Activated T-helper 1 cell treated with Interleukin-2 at 50 U/mL for 16 hours (primary cell): Measurements from ENCODE around the gene MYMX.

Experiments used
- DNase-seq: peaks from one replicate; pipeline ENCODE4 v3.0.0-alpha.2; 2020; ENCODE audit warnings: low read depth

The MYMX gene

DNA sequence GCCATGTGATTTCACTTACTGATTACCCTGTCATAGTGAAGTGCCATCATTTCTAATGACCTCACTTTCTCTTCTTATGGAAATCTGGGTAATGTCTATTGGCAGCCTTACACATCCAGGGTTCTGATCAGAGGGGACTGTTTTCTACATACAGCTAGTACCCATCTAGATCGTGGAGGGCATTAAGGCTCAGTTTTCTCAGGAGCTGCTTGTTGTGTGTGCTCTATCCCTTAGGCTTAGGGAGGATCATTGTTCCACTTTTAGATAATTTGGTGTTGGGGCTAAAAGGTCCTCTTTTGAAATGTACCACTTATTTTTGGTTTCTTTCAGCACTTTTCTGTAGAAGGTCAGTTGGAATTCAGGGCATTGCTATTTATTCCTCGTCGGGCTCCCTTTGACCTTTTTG is 34.0 kb downstream of the MYMX start:
- no peak for DNase-seq

DNA sequence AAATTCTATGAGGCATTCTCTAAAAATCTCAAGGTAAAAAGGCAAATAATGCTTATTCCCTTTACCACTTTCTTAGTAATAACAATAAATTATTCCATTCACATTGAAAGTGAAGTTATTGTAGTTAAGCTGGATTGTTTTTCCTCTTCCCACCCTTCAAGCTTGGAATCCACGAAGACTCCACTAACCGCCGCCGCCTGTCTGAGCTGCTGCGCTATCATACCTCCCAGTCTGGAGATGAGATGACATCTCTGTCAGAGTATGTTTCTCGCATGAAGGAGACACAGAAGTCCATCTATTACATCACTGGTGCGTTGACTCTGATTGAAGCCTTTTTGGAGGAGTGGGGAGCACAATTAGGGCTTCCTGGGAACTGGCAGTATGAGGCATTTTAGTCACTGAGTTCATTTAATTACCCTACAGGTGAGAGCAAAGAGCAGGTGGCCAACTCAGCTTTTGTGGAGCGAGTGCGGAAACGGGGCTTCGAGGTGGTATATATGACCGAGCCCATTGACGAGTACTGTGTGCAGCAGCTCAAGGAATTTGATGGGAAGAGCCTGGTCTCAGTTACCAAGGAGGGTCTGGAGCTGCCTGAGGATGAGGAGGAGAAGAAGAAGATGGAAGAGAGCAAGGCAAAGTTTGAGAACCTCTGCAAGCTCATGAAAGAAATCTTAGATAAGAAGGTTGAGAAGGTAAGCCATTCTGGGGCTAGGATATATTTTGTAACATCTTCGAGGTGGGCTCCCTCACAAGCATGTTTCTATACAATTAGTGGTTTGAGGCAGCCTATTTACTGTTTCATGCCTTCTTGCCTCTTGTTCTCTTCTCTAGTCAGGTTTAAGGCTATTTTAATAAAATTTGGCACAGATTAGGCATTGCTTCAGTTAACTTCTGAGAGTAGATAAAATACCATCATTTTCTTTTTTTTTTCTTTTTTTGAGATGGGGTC is 35.1 kb downstream of the MYMX start:
- no peak for DNase-seq

DNA sequence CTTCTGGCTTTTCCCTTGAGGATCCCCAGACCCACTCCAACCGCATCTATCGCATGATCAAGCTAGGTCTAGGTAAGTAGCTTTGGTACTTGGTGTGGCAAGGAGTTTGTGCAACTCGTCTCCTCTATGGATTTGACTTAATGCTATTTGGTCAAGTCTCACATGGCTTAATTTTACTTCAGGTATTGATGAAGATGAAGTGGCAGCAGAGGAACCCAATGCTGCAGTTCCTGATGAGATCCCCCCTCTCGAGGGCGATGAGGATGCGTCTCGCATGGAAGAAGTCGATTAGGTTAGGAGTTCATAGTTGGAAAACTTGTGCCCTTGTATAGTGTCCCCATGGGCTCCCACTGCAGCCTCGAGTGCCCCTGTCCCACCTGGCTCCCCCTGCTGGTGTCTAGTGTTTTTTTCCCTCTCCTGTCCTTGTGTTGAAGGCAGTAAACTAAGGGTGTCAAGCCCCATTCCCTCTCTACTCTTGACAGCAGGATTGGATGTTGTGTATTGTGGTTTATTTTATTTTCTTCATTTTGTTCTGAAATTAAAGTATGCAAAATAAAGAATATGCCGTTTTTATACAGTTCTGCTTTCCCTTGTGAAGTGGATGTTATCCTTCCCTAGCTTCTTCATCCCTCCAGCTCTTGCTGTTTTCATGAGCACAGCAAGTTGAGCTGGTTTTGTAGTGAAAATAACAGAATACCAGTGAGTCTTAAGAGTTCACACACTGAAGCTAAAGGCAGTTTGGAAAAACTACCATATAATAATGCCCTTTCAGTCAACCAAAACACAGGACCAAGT is 36.8 kb downstream of the MYMX start:
- no peak for DNase-seq

DNA sequence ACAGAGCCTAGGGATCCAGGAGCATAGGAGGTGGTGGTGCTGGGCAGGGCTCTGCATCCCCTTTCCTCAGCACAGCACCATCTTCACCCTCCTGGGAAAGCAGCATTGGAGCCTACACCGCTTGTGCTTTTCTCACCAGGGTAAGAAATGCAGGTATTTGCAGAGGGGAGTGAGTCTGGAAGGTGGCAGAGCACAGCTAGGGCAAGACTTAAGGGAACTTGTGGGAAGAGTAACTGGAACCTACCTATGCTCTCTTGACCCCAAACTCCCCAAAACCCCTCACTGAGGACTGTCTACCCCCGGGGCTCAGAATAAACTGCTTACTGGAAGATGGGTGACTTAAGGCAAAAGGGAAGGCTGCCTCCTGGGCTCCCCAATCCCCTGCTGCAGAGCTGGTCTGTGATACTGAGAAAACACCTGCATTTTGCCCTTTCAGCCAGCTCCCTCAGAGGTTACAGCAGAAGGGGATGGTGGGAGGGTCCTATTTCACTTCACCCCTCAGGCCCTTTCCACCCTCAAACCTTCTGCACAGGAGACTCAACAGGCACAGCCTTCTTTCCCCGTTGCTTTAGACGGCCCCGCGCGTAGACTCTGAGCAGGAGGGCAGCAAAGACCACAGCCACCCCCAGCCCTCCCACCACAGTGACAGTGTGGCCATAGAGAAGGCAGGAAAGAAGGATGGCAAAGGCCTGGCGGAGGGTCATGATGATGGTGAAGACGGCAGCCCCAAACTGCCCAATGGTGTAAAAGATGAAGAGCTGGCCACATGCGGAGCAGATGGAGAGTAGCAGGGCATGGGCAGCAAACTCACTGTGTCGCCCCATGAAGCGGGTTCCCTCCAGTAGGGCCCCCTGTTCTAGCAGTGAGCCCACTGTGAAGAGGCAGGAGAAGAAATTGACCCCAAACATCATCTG is 37.7 kb downstream of the MYMX start:
- no peak for DNase-seq

DNA sequence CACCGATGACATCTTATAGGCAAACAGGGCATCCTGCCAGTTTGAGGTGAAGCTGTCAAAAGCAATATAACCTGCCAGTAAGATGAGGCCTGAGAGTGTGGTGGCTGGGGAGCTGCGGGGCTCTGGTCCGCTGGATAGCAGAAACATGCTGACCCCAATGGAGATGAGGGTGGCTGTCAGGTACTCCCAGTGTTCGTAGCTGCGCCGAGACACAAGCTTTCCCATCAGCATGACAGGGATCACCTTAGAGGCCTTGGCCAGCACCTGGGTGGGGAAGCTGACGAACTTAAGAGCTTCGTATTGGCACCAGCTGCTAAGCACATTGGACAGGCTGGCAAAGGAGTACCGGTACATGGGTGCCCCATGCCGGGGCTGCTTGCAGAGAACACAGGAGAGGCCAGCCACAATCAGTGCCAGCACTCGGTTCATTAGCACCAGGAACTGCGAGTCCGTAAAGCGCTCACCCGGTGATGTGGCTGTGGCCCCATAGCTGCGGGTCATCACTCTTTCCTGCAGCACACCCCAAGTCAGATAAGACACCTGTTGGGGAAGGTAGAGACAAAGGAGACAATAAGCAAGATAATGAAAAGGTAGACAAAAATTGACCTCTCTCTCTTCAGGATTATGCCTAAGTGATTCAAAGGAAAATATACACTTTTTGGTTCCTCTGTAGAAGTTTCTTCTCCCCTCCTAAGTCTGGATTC is 38.5 kb downstream of the MYMX start:
- DNase-seq = no peak

DNA sequence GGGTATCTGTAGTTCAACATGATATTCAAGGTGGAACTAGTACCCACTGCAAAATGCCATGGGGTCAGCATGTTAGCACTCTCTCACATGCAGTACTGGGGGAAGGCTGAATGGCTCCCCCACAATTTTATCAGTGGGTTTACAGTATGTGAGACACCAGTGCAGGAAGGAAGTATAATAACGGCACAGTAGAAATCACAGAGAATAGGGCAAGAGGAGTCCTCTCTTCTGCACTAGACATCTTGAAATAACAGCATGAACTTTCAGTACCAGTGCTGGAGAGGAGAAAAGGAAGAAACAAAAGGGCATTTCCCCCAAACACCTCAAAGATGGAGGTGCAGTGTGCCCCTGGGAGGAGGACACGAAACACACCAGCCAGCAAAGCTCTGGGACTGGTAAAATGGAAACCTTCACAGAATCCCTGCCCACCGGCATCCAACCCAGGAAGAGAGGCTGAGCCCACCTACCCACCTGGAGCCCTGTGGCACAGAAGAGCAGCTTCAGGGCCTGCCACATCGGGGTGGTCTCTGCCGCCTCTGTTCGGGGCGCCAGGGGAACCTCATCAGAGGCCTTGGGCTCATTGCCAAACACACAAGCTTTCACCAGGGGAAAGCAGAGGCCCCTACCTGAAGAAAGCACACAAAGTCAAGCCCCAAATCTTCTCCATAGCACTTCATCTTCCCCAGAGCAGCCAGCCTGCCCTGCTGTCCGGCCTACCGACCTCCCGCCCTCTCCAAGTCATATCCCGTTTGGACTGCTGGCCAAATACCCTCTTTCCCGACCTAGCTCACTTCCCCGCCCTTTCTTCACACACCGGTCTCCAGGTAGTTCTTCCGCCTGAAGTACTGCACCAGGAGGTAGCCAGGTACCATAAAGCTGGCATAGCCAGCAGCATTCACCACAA is 39.4 kb downstream of the MYMX start:
- DNase-seq = no peak

DNA sequence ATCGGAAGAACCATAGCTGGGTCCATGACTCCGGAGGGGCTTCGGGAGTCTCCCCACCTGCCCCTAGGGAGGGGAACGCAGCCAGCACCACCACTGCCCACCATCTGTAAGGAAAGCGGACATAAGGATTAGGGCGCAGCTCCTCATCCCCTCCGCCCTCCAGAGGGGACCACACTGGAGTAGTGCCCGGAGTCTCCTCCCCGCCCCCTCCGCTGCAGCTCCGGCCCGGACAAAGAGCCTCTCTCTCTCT is 40.0 kb downstream of the MYMX start:
- no peak for DNase-seq

DNA sequence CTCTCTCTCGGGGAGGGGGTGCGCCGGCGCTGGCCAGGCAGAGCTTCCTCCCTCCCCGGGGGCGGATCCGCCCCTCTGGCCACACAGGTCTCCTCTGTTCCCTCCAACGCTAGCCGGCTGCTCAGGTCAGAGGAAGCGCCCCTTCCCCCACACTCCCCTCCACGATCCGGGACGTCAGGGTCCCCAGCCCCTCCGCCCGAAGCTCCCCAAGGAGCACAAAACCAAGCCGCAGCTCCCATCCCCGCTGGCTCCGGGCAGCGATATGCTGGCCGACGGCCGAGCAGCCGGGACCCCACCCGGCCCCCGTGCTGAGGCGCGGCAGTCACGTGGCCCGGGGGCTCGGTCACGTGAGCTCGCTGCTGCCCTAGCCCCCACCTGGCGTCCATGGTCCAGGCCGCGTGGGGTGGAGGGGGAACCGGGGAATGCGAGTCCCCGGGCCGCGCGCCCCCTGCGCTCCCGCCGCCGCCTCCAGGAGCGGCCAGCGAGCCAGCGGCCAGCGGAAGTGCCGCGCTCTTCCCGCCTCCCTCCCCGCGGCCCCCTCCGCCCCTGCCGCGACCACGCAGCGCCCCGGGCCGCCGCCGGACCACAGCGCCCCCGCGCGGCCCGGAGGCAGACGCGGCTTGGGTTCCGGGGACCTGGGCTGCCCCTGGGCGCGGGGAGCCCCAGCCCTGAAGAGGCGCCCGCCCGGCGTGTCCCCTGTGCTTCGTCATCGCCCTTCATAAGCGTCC is 40.5 kb downstream of the MYMX start, which contains the start of gene SLC35B2:
Gene SLC35B2 (minus strand): TSS at position 504 of the 728 bp plus-strand sequence. CDS start 118 bp downstream, at position 386.
- DNase-seq = peak; percentile 60

DNA sequence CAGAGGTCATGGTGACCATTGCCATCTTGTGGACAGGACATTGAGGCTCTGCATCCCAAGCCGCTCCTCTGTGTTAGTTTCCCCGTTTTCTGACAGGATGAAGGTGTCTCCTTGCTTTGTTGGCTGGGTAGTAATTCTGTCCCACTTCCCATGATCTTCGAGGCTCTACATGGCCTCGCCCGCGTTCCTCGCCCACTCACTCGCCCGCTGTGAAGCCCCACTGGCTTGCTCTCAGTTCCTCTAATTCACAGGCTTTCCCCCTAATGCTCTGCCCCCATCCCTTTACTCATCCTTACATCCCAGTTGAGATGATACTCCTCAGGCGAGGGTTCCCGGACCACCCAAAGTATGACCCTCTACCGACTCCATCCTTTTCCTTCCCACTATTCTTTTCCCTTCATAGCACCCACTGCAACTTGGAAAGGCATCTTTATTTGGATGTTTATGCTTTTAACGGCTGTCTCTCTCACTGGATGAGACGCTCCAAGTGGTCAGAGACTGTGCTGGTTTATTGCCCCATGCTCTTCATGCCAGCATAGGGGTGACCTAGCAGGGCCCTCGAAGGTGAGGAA is 41.1 kb downstream of the MYMX start:
- DNase-seq = no peak

DNA sequence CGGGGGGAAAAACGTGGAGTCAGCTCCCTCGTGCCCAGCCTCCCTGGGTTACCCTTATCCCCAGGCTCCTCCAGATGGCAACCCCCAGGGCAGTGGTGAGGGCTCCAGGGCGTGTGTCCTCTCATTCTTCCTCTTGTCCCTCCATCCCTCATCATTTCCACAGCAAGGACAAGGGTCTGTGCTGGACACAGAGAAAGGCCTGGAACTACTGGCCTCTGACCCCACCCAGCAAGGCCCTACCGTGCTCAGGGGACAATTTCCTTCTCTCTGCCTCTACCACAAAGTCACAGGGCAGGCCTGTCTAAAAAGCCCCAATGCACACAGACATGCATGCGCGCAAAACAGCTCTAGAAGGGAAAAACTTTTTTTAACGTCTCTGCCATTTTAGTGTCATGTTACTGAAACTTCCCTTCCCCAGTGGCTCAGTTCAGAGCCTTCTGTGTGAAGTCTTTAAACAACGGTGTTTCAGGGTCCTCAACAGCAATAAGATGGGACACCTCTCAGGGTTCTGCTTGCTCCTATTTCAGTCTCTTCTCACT is 41.7 kb downstream of the MYMX start:
- DNase-seq = no peak

DNA sequence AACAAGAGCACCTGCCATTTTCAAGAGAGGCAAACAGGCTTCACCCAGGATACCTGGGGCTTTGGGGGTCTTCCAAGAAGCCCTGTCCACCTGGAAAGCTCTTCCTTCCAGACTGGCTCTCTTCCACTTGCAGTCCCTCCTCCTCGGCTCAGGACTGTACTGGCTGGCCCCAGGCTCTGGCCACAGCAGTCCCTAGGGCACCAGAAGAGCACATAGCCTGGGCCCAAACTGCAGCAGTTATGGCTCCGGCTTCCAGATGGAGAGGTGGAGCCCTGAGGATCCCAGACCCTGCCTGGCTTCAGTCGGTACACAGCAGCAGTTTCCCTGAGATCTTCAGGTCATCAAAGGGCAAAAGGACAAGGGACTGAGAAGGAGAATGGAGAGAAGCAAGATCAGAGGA is 42.2 kb downstream of the MYMX start:
- no peak for DNase-seq

DNA sequence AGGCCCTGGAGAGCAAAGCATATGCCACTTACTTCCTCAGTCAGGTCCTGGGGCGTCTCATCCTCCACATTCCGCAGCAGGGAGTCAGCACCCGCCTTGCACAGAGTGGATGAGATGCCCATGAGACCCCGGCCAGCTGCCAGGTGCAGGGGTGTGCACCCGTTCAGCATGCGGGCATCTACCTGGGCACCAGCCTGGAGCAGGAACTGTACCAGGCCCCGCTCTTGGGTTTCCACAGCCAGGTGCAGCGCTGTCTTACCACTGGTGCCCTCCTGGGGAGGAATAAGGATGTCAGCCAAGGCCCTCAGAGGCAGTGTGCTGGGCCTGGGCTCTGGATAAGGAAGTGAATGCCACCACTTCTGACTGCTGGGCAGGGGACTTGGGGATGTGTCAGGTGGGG is 43.3 kb downstream of the MYMX start:
- DNase-seq = no peak

DNA sequence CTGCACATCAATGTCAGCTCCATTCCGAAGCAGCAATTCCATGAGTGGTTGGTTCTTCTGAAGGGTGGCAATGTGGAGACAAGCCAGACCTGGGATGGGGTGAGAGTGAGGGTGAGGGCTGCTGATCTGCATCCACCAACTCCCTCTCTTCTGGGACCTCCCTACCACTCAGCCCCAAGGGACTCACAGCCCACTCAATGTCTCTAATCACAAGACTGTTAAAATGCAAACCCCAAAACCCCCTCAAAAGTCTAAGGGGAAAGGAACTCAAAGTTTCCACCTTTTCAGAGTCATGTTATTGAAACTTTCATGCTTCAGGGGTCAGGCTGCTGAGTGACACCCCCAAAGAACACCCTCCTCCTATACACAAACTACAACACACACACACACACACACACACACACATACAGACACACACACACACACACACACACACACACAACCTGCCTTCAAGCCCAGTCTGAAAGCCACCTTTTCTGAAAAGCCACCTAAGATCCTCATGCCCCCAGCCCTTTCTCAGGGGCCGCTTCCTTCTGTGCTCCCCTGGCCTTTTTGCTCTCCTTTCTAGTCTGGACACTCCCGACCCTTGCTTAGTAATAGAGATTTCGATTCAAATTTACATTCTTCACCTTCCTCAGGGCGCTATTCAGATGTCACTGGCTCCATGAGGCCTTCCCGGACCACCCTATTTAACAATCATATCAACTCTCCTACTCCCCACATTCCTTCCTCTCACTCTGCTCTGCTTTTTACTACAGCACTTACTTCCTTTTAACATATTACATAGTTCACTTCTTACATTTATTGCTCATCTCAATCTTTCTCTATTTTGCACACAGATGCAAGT is 43.9 kb downstream of the MYMX start:
- no peak for DNase-seq

DNA sequence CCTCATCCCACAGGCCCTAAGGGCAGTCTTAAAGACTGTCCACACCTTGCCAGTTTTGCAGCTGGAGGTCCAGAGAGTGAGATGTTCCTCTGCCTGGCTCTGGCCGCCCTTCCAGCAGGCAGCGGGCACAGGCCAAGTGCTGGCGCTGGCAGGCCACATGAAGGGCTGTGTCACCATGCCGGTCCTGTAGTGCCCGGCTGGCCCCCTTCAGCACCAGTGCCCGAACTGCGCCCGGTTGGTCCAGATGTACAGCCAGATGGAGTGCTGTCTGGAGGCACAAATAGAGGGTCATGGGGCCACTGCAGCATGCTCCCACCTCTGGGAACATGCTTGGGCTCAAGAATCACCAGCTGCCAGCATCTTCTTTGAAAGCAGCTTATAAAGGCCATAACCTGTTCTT is 44.9 kb downstream of the MYMX start:
- DNase-seq = no peak

DNA sequence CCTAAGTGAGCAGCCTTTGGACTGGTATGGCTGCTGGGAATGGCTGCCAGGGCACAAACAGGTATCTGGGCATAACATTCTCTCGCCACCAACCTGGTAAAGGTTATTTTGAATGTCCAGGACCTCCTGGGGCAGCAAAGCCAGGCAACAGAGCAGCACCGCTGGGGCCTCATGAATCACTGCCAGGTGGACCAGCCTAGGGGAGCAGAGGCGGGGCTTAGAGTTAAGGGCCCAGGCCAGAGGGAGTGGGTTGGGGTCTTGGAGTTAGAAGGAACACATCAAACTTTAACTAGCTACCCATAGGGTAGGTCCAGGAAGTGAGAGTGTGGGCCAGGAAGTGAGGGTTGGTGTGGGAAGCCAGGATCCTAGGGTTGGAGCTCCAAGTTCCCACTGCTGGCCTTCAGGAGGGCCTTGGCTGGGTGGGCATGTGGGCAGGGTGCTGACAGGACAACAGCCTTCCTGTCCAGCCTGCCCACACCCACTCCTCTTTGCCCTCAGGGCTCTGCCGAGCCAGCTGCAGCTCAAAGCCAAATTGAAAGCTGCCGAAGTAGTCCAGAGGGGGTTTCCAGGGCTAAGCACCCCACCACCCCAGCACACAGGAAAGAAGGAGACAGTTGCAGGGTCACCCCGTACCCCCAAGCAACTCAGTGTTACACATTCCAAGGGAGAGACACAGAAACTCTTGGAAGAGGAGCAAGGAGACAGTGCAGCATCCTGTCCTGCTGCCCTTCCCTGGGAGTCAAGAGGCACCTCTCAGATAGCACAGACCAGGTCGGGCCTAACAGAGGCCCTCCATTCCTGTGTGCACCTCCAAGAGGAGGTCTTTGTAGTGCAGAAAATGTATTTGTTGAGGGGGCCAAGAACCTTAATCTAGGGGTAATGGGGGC is 46.0 kb downstream of the MYMX start:
- no peak for DNase-seq

DNA sequence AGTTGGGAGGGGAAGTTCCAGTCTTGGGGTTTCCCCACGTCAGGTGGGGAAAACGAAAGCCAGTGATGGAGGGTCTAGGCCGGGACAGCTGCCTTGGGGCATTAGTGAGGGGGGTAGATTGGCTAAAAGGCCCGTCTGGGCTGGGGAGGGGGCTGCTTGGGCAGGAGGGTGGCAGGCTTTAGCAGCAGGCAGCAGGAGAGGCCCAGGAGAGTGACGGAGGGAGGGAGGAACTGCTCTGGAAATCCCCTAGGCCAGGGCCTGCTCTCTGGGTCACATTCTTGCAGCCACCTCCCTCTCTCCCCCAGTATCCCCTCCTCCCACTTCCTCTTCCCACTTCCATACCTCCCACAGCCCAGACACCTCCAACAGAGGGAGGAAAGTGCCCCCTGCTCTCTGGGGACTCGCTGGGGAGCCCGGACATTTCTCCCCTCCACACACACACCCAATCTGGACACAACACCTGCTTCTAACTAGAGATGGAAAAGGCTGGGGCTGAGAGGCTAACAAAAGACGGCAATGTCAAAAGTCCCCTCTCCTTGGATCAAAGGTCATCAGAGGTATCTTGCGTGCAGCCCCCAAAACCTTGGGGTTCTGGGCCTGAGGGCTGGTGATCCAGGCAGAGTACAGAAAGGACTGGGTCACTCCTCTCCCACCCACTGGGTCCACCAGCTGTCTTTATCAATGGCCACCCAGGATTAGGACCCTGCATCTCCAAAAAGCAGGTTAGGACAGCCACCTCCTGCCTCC is 46.8 kb downstream of the MYMX start:
- DNase-seq = no peak
